ENCODE measurements around the gene FOXF1.
A peak's percentile ranks its signal among the peaks of the same experiment; 100 is the strongest.

FOXF1 gene

GRCh38 chr16:86549076-86549892 lies 39.0 kb downstream of the FOXF1 start:
- no peak for TF ChIP-seq CTCF (IDR thresholded peaks at IDR 0.05; ENCODE audit: control insufficient read depth, extremely low read depth, insufficient read depth)
- H3K4me3 ChIP-seq (ENCODE audit: low read depth, low read length) = no peak overlapping the region
- DNase-seq (ENCODE audit: low read depth) = no peak

GRCh38 chr16:86549893-86550190 lies 39.5 kb downstream of the FOXF1 start:
- no peak for DNase-seq (ENCODE audit: low read depth)
- H3K4me3 ChIP-seq (ENCODE audit: low read depth, low read length) = no peak overlapping the region
- no peak for TF ChIP-seq CTCF (IDR thresholded peaks at IDR 0.05; ENCODE audit: control insufficient read depth, extremely low read depth, insufficient read depth)

GRCh38 chr16:86550281-86550680 lies 40.0 kb downstream of the FOXF1 start:
- TF ChIP-seq CTCF (IDR thresholded peaks at IDR 0.05; ENCODE audit: control insufficient read depth, extremely low read depth, insufficient read depth) = no peak
- DNase-seq (ENCODE audit: low read depth) = no peak
- no peak overlapping the region for H3K4me3 ChIP-seq (ENCODE audit: low read depth, low read length)

GRCh38 chr16:86553356-86553755 lies 43.0 kb downstream of the FOXF1 start:
- no peak for TF ChIP-seq CTCF (IDR thresholded peaks at IDR 0.05; ENCODE audit: control insufficient read depth, extremely low read depth, insufficient read depth)
- no peak for DNase-seq (ENCODE audit: low read depth)
- H3K4me3 ChIP-seq (ENCODE audit: low read depth, low read length) = no peak overlapping the region

GRCh38 chr16:86554599-86554916 lies 44.2 kb downstream of the FOXF1 start:
- DNase-seq (ENCODE audit: low read depth) = no peak
- peak overlapping the region; percentile 95 for H3K4me3 ChIP-seq (ENCODE audit: low read depth, low read length)
- no peak for TF ChIP-seq CTCF (IDR thresholded peaks at IDR 0.05; ENCODE audit: control insufficient read depth, extremely low read depth, insufficient read depth)

GRCh38 chr16:86554917-86555703 lies 44.8 kb downstream of the FOXF1 start, which contains the start of gene MTHFSD:
TSS of gene MTHFSD (minus strand) at chr16:86555235. CDS start at chr16:86555184, 51 bp downstream.
- no peak for TF ChIP-seq CTCF (IDR thresholded peaks at IDR 0.05; ENCODE audit: control insufficient read depth, extremely low read depth, insufficient read depth)
- H3K4me3 ChIP-seq (ENCODE audit: low read depth, low read length) = peak within 1 kb of the TSS; percentile 95
- DNase-seq (ENCODE audit: low read depth) = peak; percentile 52

Data from LNCaP clone FGC (cell line).